ENCODE data around the gene ARMC9.

Gene ARMC9

GRCh38 chr2:231369580-231370428 is 171.4 kb downstream of the ARMC9 start:
- no peak for DNase-seq (ENCODE audit: low spot score)
- in situ Hi-C loops (cut with MboI; ENCODE audit: low pct_unique_long_range_greater_than_20kb, low sequenced_read_pairs, unreplicated experiment) = no loop called here
- TF ChIP-seq CTCF (IDR thresholded peaks at IDR 0.05; ENCODE audit: extremely low read depth, insufficient read depth, missing control alignments) = no peak

GRCh38 chr2:231370429-231370748 is 172.0 kb downstream of the ARMC9 start:
- DNase-seq (ENCODE audit: low spot score) = no peak
- in situ Hi-C loops (cut with MboI; ENCODE audit: low pct_unique_long_range_greater_than_20kb, low sequenced_read_pairs, unreplicated experiment) = no loop called here
- TF ChIP-seq CTCF (IDR thresholded peaks at IDR 0.05; ENCODE audit: extremely low read depth, insufficient read depth, missing control alignments) = no peak

- no peak for TF ChIP-seq CTCF (IDR thresholded peaks at IDR 0.05; ENCODE audit: extremely low read depth, insufficient read depth, missing control alignments)
- in situ Hi-C loops (cut with MboI; ENCODE audit: low pct_unique_long_range_greater_than_20kb, low sequenced_read_pairs, unreplicated experiment) = no loop called here
- no peak for DNase-seq (ENCODE audit: low spot score)
These were observed 172.5 kb downstream of the ARMC9 start for GRCh38 chr2:231370749-231371429.

- in situ Hi-C loops (cut with MboI; ENCODE audit: low pct_unique_long_range_greater_than_20kb, low sequenced_read_pairs, unreplicated experiment) = no loop called here
- TF ChIP-seq CTCF (IDR thresholded peaks at IDR 0.05; ENCODE audit: extremely low read depth, insufficient read depth, missing control alignments) = no peak
- no peak for DNase-seq (ENCODE audit: low spot score)
These were observed 173.1 kb downstream of the ARMC9 start for GRCh38 chr2:231371430-231372054.

- no peak for TF ChIP-seq CTCF (IDR thresholded peaks at IDR 0.05; ENCODE audit: extremely low read depth, insufficient read depth, missing control alignments)
- in situ Hi-C loops (cut with MboI; ENCODE audit: low pct_unique_long_range_greater_than_20kb, low sequenced_read_pairs, unreplicated experiment) = no loop called here
- DNase-seq (ENCODE audit: low spot score) = no peak
These were observed 173.9 kb downstream of the ARMC9 start for GRCh38 chr2:231372326-231372725.

- no peak for TF ChIP-seq CTCF (IDR thresholded peaks at IDR 0.05; ENCODE audit: extremely low read depth, insufficient read depth, missing control alignments)
- in situ Hi-C loops (cut with MboI; ENCODE audit: low pct_unique_long_range_greater_than_20kb, low sequenced_read_pairs, unreplicated experiment) = no loop called here
- no peak for DNase-seq (ENCODE audit: low spot score)
These were observed 174.8 kb downstream of the ARMC9 start for GRCh38 chr2:231373184-231373583.
